ENCODE results near the gene ANKLE2. TPM values are rescaled to one million over a fixed set of nuclear protein-coding genes. Genes with fewer than 3 reads are reported as not detected.

ANKLE2 gene
- polyA plus RNA-seq, 2 of the 4 experiments (the other 2 are of a cell fraction): 70.7 to 103 TPM

- CTCF ChIA-PET: no interaction called here
- no peaks in the 10 kb centered on the region for H3K4me1 ChIP-seq
- H3K27ac ChIP-seq: no peak overlapping the region
- no peak overlapping the region for H3K4me2 ChIP-seq
- DNase-seq (ENCODE audit: low read depth in 1 of 2, low spot score in 1 of 2) (no peak), ATAC-seq (no peak), FAIRE-seq (no peak)
- no peak overlapping the region for H3K4me3 ChIP-seq
- TF ChIP-seq HES2 (IDR thresholded peaks at IDR 0.05): no peak
- no peak for TF ChIP-seq MAFK (IDR thresholded peaks at IDR 0.05; ENCODE audit: partially characterized antibody)
- no peak for TF ChIP-seq FOSL2 (IDR thresholded peaks at IDR 0.05)
- no peak for TF ChIP-seq FOSL2 (CRISPR knock-in tag; IDR thresholded peaks at IDR 0.05)
- TF ChIP-seq TFCP2L1 (CRISPR knock-in tag; IDR thresholded peaks at IDR 0.05): no peak
- no peak for TF ChIP-seq ZNF302 (CRISPR knock-in tag; IDR thresholded peaks at IDR 0.05)
- TF ChIP-seq HMGXB4 (CRISPR knock-in tag; IDR thresholded peaks at IDR 0.05; ENCODE audit: borderline replicate concordance): no peak
- no peak for TF ChIP-seq ZFP36 (IDR thresholded peaks at IDR 0.05; ENCODE audit: borderline replicate concordance, partially characterized antibody)
- no peak for TF ChIP-seq FOXS1 (CRISPR knock-in tag; IDR thresholded peaks at IDR 0.05)
- TF ChIP-seq CHD2 (IDR thresholded peaks at IDR 0.05; ENCODE audit: low read length, partially characterized antibody): no peak
- no peak for TF ChIP-seq ATOH8 (CRISPR knock-in tag; IDR thresholded peaks at IDR 0.05; ENCODE audit: low read depth)
- no peak for TF ChIP-seq PHF8 (IDR thresholded peaks at IDR 0.05; ENCODE audit: borderline replicate concordance, low read depth)
- TF ChIP-seq HOXB5 (CRISPR knock-in tag; IDR thresholded peaks at IDR 0.05): no peak
- no peak for TF ChIP-seq BCL3 (IDR thresholded peaks at IDR 0.05)
- TF ChIP-seq MYC (IDR thresholded peaks at IDR 0.05; ENCODE audit: borderline replicate concordance, low read length): no peak
- WGBS (ENCODE audit: missing lambda C conversion rate): 80% methylated on average over 9 of the region's 9 CpGs
- no peaks in the 10 kb centered on the region for H3K9me3 ChIP-seq
- POLR2A ChIA-PET: no interaction called here
Measured at GRCh38 chr12:132784580-132784979, 22.9 kb upstream of the ANKLE2 start.

- TF ChIP-seq ZSCAN20 (CRISPR knock-in tag; IDR thresholded peaks at IDR 0.05) (no peak), KDM5A (IDR thresholded peaks at IDR 0.05) (no peak), ZFP36 (IDR thresholded peaks at IDR 0.05; ENCODE audit: borderline replicate concordance, partially characterized antibody) (no peak)
- Histone ChIP-seq H3K4me2 (no peak overlapping the region), H3K27ac (no peak overlapping the region), H3K4me3 (no peak overlapping the region), H3K9me3 (no peaks in the 10 kb centered on the region), H3K4me1 (no peaks in the 10 kb centered on the region)
- FAIRE-seq (no peak), DNase-seq (ENCODE audit: low read depth in 1 of 2, low spot score in 1 of 2) (no peak), ATAC-seq (no peak)
- ChIA-PET POLR2A (no interaction called here), CTCF (no interaction called here)
- WGBS (ENCODE audit: missing lambda C conversion rate): 89% methylated on average over 22 of the region's 22 CpGs
Measured at GRCh38 chr12:132783917-132784531, 22.4 kb upstream of the ANKLE2 start.

- WGBS (ENCODE audit: missing lambda C conversion rate): 97% methylated on average over 8 of the region's 12 CpGs
- DNase-seq (ENCODE audit: low read depth in 1 of 2, low spot score in 1 of 2) (no peak), FAIRE-seq (no peak), ATAC-seq (no peak)
- ChIA-PET CTCF (interaction anchor here (0.5 to 1.5 kb wide), 3 partner anchors 12 to 47 kb away, joined by 3 to 4 read pairs (median 4); no protein-coding TSS in a partner anchor), POLR2A (no interaction called here)
- Histone ChIP-seq H3K9me3 (no peaks in the 10 kb centered on the region), H3K4me1 (no peaks in the 10 kb centered on the region), H3K27ac (no peak overlapping the region), H3K4me3 (no peak overlapping the region), H3K4me2 (no peak overlapping the region)
- TF ChIP-seq ATOH8 (CRISPR knock-in tag; IDR thresholded peaks at IDR 0.05; ENCODE audit: low read depth) (no peak), BCL3 (IDR thresholded peaks at IDR 0.05) (no peak), EP300 (IDR thresholded peaks at IDR 0.05) (no peak), RARB (CRISPR knock-in tag; IDR thresholded peaks at IDR 0.05) (no peak), CBX2 (IDR thresholded peaks at IDR 0.05; ENCODE audit: borderline replicate concordance, low read depth) (no peak), GATA3 (IDR thresholded peaks at IDR 0.05; ENCODE audit: borderline replicate concordance) (no peak), PHF8 (IDR thresholded peaks at IDR 0.05; ENCODE audit: borderline replicate concordance, low read depth) (no peak), HOXB13 (CRISPR knock-in tag; IDR thresholded peaks at IDR 0.05; ENCODE audit: low read depth) (no peak), BHLHE40 (IDR thresholded peaks at IDR 0.05; ENCODE audit: low read depth, low read length) (no peak), HMGXB4 (CRISPR knock-in tag; IDR thresholded peaks at IDR 0.05; ENCODE audit: borderline replicate concordance) (no peak), CHD2 (IDR thresholded peaks at IDR 0.05; ENCODE audit: low read length, partially characterized antibody) (no peak)
Measured at GRCh38 chr12:132781938-132782337, 20.3 kb upstream of the ANKLE2 start.

Measured in A549 (cell line).